GM18511 (cell line): ENCODE data around the gene DNAH12.
"Not testable (repeated sequence)": the region's sequence is repeated elsewhere in the genome, so short reads cannot be mapped to it uniquely, and the experiment has no call there.

Experiments
- ATAC-seq: cut with Tn5 transposase; IDR thresholded peaks from one replicate; pipeline ENCODE4 v1.9.1; 2021; ENCODE audit warnings: mild to moderate bottlenecking, moderate library complexity; ENCODE audit not compliant: unreplicated experiment

The DNAH12 gene

DNA sequence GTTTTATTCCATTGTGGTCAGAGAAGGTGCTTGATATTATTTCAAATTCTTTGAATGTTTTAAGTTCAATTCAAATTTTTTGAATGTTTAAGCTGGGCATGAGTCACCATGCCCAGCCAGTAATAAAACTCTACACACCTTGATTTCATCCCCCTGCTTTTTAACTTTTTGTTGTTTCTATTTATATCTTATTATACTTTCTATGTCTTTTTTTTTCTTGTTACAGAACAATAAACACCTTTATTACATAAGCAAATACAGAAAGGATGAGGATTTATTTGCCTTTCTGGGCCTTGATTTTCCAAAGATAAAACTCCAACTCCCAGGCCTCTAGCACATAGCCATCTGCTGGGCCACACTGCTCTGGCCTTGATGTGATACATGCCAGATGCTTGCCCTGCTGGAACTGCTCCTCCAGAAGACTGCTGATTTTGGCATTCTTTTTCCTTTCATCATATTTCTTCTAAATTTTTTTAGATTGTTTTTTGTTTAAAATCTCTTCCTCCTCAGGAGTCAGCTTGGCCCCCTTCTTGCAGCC is 14.0 kb downstream of the DNAH12 start:
- no peak for ATAC-seq

DNA sequence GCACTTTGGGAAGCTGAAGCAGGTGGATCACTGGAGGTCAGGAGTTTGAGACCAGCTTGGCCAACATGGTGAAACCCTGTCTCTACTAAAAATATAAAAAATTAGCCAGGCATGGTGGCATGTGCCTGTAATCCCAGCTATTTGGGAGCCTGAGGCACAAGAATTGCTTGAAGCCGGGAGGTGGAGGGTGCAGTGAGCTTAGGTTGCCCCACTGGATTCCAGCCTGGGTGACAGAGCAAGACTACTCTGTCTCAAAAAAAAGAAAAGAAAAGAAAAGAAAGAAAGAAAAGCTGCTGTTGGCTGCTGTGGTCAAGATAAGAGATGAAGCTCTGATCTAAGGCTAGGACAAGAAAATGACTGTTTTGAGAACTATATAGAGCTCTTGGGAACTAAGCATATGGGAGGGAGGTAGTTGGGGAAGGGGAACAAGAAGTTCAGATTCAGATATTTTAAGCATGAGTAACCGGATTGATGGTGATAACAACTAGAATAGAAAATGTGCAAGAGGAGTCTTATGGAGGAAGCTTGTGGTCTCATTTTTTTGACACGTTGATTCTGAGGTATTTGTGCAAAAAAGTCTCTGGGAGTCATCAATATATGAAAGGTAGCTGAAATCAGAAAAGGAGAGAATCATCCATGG is 25.7 kb downstream of the DNAH12 start:
- ATAC-seq: no peak

DNA sequence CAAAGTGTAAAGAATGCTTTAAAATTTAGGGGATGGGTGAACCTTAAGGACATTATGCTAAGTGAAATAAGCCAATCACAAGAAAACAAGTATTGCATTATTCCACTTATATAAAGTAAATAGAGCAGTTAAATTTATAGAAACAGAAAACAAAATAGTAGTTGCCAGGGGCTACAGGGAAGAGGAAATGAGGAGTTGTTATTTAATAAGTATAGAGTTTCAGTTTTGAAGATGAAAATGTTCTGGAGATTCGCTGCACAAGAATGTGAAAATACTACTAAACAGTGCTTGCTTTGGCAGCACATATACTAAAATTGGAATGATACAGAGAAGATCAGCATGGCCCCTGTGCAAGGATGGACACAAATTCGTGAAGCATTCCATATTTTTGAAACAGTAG is 32.0 kb downstream of the DNAH12 start:
- no peak for ATAC-seq

DNA sequence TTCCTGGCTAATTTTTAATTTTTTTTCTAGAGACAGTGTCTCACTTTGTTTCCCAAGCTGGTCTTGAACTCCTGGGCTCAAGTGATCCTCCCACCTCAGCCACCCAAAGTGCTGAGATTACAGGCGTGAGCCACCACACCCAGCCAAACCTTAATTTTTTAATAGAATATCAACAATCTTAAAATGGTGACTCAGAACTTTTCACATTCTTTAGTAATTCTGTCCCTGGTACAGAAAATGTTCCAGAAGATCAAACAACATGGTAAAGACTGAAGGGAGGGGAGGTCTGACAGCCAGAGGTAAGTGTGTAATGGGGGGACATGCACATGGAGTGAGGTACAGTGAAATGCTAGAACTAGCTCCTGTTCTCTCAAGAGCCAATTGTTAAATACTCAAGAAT is 38.2 kb downstream of the DNAH12 start:
- ATAC-seq: no peak

DNA sequence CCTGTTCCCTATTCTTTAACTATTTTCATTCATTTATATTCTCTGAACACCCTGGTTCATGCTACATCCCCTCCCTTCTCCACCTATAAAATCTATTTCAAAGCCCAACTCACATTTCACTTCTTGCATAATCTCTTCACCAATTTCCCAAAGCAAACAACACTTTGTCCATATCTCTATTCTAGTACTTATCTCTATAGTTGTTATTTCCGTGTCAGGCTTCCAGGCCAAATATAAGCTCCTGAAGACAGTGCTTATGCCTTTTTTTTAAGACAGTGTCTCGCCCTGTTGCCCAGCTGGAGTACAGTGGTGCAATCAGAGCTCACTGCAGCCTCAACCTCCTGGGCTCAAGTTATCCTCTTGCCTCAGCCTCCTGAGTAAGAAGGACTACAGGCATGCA is 43.6 kb downstream of the DNAH12 start:
- ATAC-seq: no peak

DNA sequence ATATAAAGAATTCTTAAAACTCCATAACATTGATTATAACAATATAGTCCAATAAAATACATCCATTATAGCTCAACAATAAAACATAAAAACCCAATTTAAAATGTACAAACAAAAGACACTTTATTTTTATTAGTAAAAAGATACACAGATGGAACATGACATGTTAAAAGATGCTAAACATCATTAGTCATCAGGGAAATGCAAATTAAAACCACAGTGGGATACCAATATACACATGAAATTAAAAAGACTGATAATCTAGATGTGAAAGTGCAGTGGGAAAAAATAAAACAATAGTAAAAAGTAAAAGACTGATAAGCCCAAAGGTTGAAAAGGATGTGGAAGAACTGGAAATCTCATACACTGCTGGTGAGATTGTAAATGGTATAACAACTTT is 46.2 kb downstream of the DNAH12 start:
- no peak for ATAC-seq

DNA sequence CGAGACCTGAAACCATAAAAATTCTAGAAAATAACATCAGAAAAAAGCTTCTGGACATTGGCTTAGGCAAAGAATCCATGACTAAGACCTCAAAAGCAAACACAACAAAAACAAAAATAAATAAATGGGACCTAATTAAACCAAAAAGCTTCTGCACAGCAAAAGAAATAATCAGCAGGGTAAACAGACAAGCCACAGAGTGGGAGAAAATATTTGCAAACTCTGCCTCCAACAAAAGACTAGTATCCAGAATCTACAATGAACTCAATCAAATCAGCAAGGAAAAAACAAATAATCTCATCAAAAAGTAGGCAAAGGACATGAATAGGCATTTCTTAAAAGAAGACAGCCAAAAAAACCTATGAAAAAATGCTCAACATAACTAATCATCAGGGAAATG is 59.6 kb downstream of the DNAH12 start:
- ATAC-seq: no peak

DNA sequence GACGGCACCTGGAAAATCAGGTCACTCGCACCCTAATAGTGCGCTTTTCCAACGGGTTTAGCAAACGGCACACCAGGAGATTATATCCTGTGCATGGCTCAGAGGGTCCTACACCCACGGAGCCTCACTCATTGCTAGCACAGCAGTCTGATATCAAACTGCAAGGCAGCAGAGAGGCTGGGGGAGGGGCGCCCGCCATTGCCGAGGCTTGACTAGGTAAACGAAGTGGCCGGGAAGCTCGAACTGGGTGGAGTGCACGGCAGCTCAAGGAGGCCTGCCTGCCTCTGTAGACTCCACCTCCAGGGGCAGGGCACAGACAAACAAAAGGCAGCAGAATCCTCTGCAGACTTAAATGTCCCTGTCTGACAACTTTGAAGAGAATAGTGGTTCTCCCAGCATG is 67.0 kb downstream of the DNAH12 start:
- not testable (repeated sequence) for ATAC-seq

DNA sequence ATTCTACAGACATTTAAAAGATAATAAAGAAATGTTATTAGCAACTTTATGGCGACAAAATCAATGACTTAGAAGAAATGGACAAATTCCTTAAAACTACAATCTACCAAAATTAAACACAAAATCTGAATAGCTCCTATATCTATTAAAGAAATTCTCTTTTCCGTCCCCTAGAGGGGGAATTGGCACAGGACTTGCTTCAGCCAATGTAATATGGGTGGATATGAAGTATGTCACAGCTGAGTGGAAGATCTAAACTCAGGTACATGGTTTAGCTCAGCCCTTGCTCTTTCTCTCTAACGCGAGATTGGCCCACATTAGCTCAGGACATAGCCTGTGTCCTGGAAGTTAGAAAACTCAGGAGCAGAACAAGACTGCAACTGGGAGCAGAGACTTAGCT is 79.3 kb downstream of the DNAH12 start:
- ATAC-seq: no peak

DNA sequence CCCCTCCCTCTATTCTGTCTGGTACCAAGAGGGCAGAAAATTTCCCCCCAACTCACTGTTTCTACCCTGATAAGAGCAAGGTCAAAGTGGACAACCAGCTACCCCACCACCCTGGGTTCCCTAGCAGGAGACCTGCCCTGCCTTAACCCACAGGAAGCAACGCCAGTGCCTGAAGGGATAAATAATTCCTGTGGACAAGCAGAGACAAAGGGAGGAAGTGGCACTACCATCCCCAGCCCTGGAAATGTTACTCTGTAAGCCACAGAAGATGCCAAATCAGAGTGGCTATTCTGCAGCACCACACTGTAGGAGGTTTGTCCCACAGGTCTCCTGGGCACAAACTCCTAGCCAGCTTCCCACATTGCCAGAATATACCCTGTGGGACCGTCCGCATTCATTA is 80.1 kb downstream of the DNAH12 start:
- no peak for ATAC-seq

DNA sequence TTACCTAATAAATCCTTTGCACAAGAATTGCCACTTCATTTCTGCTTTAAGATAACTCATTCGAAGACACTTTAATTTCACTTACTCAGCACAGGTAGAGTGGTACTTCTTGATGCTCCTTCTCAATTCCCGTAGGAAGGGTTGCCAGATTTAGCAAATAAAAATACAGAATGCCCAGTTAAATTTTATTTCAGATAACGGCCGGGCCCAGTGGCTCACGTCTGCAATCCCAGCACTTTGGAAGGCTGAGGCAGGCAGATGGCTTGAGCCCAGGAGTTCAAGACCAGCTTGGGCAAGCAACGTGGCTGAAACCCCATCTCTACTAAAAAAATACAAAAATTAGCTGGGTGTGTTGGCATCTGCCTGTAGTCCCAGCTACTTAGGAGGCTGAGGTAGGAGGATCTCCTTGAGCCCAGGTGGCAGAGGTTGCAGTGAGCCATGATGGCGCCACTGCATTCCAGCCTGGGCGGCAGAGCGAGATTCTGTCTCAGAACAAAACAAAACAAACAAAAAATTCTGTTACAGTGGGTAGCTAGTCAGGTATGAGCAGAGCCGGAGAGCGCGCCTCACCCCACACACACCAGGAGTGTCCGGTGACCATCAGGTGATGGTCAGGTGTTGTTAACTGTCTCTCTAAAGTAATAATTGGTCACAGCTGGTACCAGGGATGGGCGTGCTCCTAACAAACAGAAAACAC is 92.8 kb downstream of the DNAH12 start:
- no peak for ATAC-seq

DNA sequence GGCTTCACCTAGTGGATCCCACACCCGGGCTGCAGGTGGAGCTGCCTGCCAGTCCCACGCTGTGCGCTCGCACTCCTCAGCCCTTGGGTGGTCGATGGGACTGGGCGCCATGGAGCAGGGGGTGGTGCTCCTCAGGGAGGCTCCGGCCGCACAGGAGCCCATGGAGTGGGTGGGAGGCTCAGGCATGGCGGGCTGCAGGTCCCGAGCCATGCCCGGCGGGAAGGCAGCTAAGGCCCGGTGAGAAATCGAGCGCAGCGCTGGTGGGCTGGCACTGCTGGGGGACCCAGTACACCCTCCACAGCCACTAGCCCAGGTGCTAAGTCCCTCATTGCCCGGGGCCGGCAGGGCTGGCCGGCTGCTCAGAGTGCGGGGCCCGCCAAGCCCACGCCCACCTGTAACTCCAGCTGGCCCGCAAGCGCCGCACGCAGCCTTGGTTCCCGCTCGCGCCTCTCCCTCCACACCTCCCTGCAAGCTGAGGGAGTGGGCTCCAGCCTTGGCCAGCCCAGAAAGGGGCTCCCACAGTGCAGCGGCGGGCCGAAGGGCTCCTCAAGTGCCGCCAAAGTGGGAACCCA is 94.8 kb downstream of the DNAH12 start:
- not testable (repeated sequence) for ATAC-seq

DNA sequence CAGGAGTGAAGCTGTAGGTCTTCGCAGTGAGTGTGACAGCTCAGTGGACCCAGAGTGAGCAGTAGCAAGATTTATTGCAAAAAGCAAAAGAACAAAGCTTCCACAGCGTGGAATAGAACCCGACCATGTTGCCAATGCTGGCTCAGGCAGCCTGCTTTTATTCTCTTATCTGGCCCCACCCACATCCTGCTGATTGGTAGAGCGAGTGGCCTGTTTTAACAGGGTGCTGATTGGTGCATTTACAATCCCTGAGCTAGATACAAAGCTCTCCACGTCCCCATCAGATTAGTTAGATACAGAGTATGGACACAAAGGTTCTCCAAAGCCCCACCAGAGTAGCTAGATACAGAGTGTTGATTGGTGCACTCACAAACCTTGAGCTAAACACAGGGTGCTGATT is 95.7 kb downstream of the DNAH12 start:
- not testable (repeated sequence) for ATAC-seq

DNA sequence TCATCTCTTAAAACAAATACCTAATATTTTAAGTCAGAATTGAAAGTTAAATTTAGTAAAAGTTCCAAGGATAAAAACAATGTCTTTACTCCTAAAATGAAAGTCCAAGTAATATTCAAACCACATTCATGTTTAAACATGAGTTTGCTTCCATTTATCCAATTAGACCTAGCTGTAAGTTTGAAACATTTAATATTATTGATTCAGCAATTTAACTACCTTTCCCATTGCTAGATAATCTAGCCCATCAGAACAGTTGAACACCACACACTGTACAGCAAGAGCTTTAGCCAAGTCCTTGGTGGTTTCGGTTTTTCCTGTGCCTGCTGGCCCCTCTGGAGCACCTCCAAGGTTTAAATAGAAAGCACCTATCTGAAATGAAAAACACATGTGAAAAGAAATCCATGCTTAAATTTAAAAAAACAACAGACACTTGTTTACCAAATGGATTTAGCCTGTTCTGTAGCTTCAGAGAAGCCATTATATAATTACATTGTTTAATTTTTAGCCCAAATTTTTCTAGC is 97.8 kb downstream of the DNAH12 start:
- no peak for ATAC-seq

DNA sequence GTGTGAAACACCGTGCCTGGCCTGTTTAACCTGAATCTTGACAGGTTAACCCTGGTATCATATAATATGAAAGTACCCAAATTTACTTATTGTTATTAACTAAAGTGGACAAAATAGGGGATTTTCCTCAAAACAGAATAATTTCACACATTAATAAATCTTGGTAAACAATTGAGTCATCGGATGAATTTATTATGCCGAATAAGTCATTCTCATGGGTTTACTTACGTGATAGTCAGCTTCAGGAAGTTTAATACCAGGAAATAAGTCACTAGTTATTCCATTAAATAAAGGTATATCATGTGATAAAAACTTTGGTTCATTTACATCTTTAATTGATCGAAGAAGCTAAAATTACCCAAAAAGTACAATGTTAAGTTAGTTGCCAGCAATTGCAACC is 99.7 kb downstream of the DNAH12 start:
- no peak for ATAC-seq

DNA sequence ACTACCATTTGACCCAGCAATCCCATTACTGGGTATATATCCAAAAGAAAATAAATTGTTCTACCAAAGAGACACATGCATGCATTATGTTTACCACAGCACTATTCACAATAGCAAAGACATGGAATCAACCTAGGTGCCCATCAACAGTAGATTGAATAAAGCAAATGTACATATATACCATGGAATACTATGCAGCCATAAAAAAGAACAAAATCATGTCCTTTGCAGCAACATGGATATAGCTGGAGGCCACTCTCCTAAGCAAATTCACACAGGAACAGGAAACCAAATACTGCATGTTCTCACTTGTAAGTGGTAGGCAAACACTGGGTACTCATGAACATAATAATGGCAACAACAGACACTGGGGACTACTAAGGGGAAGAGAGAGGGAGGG is 104.0 kb downstream of the DNAH12 start:
- not testable (repeated sequence) for ATAC-seq

DNA sequence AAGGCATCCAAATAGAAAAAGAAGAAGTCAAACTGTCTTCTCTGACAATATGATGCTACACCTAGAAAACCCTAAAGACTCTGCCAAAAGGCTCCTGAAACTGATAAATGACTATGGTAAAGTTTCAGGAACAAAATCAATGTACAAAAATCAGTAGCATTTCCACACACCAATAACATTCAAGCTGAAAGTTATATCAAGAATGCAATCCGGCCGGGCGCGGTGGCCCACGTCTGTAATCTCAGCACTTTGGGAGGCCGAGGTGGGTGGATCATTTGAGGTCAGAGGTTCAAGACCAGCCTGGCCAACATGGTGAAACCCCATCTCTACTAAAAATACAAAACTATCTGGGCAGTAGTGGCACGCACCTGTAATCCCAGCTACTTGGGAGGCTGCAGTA is 105.7 kb downstream of the DNAH12 start:
- ATAC-seq: not testable (repeated sequence)

DNA sequence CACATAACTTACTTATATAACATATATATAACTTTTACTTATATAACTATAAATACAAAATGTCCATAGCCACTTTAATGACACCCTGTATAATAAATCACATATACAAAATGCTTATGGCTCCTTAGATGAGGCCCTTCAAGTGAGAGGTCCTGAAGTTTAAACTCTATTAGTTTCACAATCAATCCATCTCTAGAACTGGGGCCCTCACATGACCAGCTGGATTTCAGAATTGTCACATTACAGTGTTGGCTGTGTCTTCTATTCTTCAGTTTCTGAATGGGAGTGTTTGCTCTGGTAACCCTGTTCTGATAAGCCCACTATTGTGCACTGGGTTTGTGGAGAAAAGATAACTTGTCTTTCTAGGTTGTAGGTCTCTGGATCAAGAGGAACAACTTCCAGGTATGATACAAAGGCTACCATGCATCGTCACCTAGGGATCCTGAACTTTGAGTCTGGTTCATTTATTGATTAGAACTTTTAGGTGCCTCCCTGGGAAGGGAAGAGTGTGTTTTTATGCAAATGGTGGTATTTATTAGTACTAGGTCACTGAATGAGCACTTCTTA is 107.9 kb downstream of the DNAH12 start:
- no peak for ATAC-seq

DNA sequence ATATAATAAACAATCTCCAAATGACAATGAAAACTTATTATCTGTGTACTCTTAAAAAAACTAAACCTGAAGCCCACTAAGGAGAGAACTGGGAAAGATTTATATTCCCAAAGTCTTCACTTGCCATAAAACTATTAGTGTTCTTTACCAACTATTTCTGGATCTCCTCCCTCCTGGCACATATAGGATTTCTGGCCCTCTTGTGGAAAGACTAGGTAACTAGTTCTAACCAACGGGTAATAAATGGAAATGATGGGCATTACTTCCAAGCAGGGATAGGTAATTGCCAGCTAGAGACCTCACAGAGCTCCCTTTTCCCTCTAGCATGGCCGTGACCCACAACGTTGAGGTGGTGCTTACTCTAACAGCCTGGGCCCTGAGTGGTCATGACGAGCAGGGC is 110.1 kb downstream of the DNAH12 start:
- no peak for ATAC-seq

DNA sequence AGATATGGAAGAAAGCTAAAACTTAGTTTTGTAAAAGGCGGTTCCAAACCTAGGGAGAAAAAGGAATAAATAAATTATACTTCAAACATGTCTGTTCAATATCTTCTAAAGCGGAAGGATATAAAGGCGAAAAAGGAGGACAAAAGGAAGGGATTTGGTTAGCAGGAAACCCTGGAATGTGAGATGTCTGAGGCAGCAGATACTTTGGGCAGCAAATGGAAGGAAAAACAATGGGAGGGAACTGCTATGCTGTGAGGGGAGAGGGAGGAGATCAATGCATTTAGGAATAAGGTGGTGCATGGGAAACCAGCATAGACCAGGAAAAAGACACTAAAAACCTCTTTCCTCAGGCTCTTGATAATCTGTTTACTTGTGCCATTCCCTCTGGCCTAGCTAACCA is 120.8 kb downstream of the DNAH12 start:
- ATAC-seq: no peak

DNA sequence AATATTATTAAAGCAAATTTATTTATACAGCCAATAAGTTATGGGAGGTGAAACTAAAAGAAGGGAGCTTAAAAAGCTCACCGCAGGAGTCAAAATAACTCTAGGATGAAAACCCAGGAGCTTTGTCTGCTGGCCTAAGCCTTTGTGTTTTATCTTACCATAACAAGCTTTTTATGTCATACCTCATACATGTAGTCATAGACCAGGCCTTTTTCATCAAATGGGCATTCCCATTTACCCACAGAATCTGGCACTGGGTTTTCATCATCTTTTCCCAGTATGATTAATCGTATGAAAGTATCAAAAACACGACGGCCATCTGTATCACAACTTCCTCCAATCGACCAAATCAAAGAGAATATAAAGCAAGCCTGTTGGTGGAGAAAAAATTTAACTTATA is 122.8 kb downstream of the DNAH12 start:
- no peak for ATAC-seq

DNA sequence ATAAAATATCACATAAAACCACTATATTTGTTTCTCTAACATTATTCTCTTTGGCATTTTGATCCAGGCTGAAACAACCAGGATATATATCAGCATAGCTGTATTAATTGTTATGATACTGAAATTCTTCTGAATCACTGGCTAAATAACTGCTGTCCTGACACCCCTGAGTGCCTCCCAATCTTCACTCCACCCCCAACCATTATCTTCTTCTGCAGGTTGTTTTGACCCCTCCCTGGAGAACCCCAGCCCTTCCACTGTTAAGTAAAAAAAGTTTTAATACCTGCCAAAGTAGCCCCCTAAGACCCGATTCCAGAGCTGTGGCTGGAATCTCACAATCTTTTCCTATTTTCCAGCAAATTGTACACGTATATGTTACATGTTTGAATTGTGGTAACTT is 124.1 kb downstream of the DNAH12 start:
- ATAC-seq: no peak
